SH-SY5Y (cell line): ENCODE data around the gene SNCG.

Experiments
- GATA2 ChIP-seq: IDR thresholded peaks from 2 replicates; pipeline ENCODE4 v1.6.1; 2011; ENCODE audit warnings: mild to moderate bottlenecking, low read depth, low read length
- GATA3 ChIP-seq: IDR thresholded peaks from 2 replicates; pipeline ENCODE4 v1.6.1; 2011; ENCODE audit warnings: low read depth, mild to moderate bottlenecking, low read length, moderate library complexity

- no peak for TF ChIP-seq GATA2
- no peak for TF ChIP-seq GATA3
Observed at GRCh38 chr10:86962136-86962980, 4.0 kb downstream of the SNCG start.
